CD4-positive, alpha-beta T cell treated with Interleukin-4 for 4 hours (primary cell): ENCODE results near the gene ZNF547.

Experiments used
- DNase-seq: peaks from one replicate; pipeline ENCODE4 v3.0.0-alpha.2; 2020

The ZNF547 gene

GRCh38 chr19:57376151-57376550, 12.8 kb downstream of the ZNF547 start:
- no peak for DNase-seq

- no peak for DNase-seq
Observed at GRCh38 chr19:57377498-57378146, 14.3 kb downstream of the ZNF547 start.

- DNase-seq = no peak
Observed at GRCh38 chr19:57380923-57381322, 17.6 kb downstream of the ZNF547 start.

GRCh38 chr19:57382806-57383488, 19.6 kb downstream of the ZNF547 start:
- DNase-seq = no peak

- no peak for DNase-seq
Observed at GRCh38 chr19:57389194-57389729, 25.9 kb downstream of the ZNF547 start.

- DNase-seq = peak; percentile 97
Observed at GRCh38 chr19:57389730-57390598, 26.6 kb downstream of the ZNF547 start, which contains the start of gene ZNF548. ZNF548 (plus strand) TSS chr19:57389854; CDS start chr19:57390100, 246 bp downstream.

- DNase-seq = no peak
Observed at GRCh38 chr19:57395710-57396109, 32.4 kb downstream of the ZNF547 start.

- no peak for DNase-seq
Observed at GRCh38 chr19:57398868-57399267, 35.5 kb downstream of the ZNF547 start.

- DNase-seq = no peak
Observed at GRCh38 chr19:57403737-57404563, 40.6 kb downstream of the ZNF547 start.

GRCh38 chr19:57406516-57407123, 43.3 kb downstream of the ZNF547 start:
- DNase-seq = peak; percentile 61

GRCh38 chr19:57410877-57411671, 47.7 kb downstream of the ZNF547 start, which contains the start of gene ZNF17:
ZNF17 (plus strand) TSS chr19:57411161; CDS start chr19:57413616, 2,455 bp downstream.
- peak; percentile 91 for DNase-seq

- no peak for DNase-seq
Observed at GRCh38 chr19:57419439-57419838, 56.1 kb downstream of the ZNF547 start.

GRCh38 chr19:57421037-57421436, 57.7 kb downstream of the ZNF547 start:
- DNase-seq = no peak
